Suprapubic skin (tissue), 4 donors: ENCODE data around the gene ARHGEF11.

Source experiments
- CTCF ChIP-seq, 2 donors: fragments of 200-600 bp in 1 of 2; fragments of 450-650 bp in 1 of 2; sonication (generic) in 1 of 2; IDR thresholded peaks; one replicate each; pipeline ENCODE4 v1.5.1; 2016 to 2019; ENCODE audit warnings: antibody characterized with exemption in 2 of 2, mild to moderate bottlenecking in 1 of 2, moderate library complexity in 1 of 2
- EP300 ChIP-seq: sonication (generic); formaldehyde crosslinking; IDR thresholded peaks from one replicate; pipeline ENCODE4 v1.6.1; 2017; ENCODE audit warnings: antibody characterized with exemption
- POLR2A ChIP-seq, 2 donors: fragments of 450-650 bp; IDR thresholded peaks; one replicate each; pipeline ENCODE4 v1.6.1; 2017; ENCODE audit warnings: antibody characterized with exemption in 2 of 2, mild to moderate bottlenecking in 2 of 2, moderate library complexity in 2 of 2
- POLR2AphosphoS5 ChIP-seq, 3 donors: sonication (generic); formaldehyde crosslinking; IDR thresholded peaks; one replicate each; pipeline ENCODE4 v1.6.1; 2017; ENCODE audit warnings: antibody characterized with exemption in 3 of 3

GRCh38 chr1:156998301-156998700 lies 47.2 kb downstream of the ARHGEF11 start:
- TF ChIP-seq EP300 (no peak), CTCF (IDR thresholded peaks at IDR 0.05) (no peak), POLR2A (IDR thresholded peaks at IDR 0.05) (no peak), POLR2AphosphoS5 (IDR thresholded peaks at IDR 0.05) (no peak)
